Smooth muscle cell (in vitro differentiated cells): Measurements from ENCODE around the gene NELL1. TPM values are rescaled to one million over a fixed set of nuclear protein-coding genes. Genes with fewer than 3 reads are reported as not detected.

Experiments
- DNase-seq: peaks from one replicate; lab custom pipeline; 2025; ENCODE audit not compliant: unreplicated experiment; lab: John Stamatoyannopoulos, UW
- H2AFZ ChIP-seq: fragments of 200-600 bp; sonication (generic); 2 replicates; pipeline ENCODE4 v1.6.0; 2016; ENCODE audit warnings: antibody characterized with exemption, low read depth, mild to moderate bottlenecking
- H3F3A ChIP-seq: fragments of 200-600 bp; sonication (generic); 2 replicates; pipeline ENCODE4 v1.6.0; 2017; ENCODE audit warnings: antibody characterized with exemption, low read depth
- H3K27ac ChIP-seq: fragments of 200-600 bp; sonication (generic); 2 replicates; pipeline ENCODE4 v1.5.1; 2016; ENCODE audit warnings: low read depth, mild to moderate bottlenecking
- H3K27me3 ChIP-seq: fragments of 200-600 bp; sonication (generic); 2 replicates; pipeline ENCODE4 v1.6.1; 2016; ENCODE audit warnings: low read depth, mild to moderate bottlenecking
- H3K36me3 ChIP-seq: fragments of 200-600 bp; sonication (generic); 2 replicates; pipeline ENCODE4 v1.5.1; 2016; ENCODE audit warnings: low read depth
- H3K4me1 ChIP-seq: fragments of 200-600 bp; sonication (generic); 2 replicates; pipeline ENCODE4 v1.5.1; 2016; ENCODE audit warnings: low read depth
- H3K4me2 ChIP-seq: fragments of 200-600 bp; sonication (generic); 2 replicates; pipeline ENCODE4 v1.6.0; 2016; ENCODE audit warnings: mild to moderate bottlenecking
- H3K4me3 ChIP-seq: fragments of 200-600 bp; sonication (generic); 2 replicates; pipeline ENCODE4 v1.5.1; 2016; ENCODE audit warnings: mild to moderate bottlenecking
- H3K79me2 ChIP-seq: fragments of 200-600 bp; sonication (generic); 2 replicates; pipeline ENCODE4 v1.6.0; 2016; ENCODE audit warnings: low read depth, mild to moderate bottlenecking
- H3K9ac ChIP-seq: fragments of 200-600 bp; sonication (generic); 2 replicates; pipeline ENCODE4 v1.6.0; 2016; ENCODE audit warnings: low read depth
- H3K9me3 ChIP-seq: fragments of 200-600 bp; sonication (generic); replicated peaks from 2 replicates; pipeline ENCODE4 v1.5.1; 2016; ENCODE audit warnings: low read depth
- H4K20me1 ChIP-seq: fragments of 200-600 bp; sonication (generic); 2 replicates; pipeline ENCODE4 v1.6.0; 2016; ENCODE audit warnings: low read depth
- WGBS: methylation state at CpG from one replicate; pipeline ENCODE4 v1.1.7; 2016; ENCODE audit warnings: low lambda C conversion rate; 5-methylcytosine and 5-hydroxymethylcytosine counted together
- polyA plus RNA-seq: library from polyadenylated mRNA; unstranded; fragments of >200 nt; fragmentation: Nextera tagmentation; extraction: Ambion mirVana; gene quantifications from 2 replicates; pipeline ENCODE4 v1.2.1, GENCODE V29; 2016
- total RNA-seq: library from RNA; depleted of rRNA; stranded (reverse); fragments of >200 nt; gene quantifications from 2 replicates; pipeline ENCODE4 v1.2.3, GENCODE V29; 2014
- TF ChIP-seq, protein P1 (sequence below): fragments of 200-600 bp; sonication (generic); IDR thresholded peaks from 2 replicates; pipeline ENCODE4 v1.5.1; 2017; ENCODE audit warnings: borderline replicate concordance, mild to moderate bottlenecking, antibody characterized with exemption; ENCODE audit not compliant: insufficient read depth, poor library complexity, severe bottlenecking

The NELL1 gene
- total and polyA plus RNA-seq, 2 experiments from 2014 or later, result not detected

DNA sequence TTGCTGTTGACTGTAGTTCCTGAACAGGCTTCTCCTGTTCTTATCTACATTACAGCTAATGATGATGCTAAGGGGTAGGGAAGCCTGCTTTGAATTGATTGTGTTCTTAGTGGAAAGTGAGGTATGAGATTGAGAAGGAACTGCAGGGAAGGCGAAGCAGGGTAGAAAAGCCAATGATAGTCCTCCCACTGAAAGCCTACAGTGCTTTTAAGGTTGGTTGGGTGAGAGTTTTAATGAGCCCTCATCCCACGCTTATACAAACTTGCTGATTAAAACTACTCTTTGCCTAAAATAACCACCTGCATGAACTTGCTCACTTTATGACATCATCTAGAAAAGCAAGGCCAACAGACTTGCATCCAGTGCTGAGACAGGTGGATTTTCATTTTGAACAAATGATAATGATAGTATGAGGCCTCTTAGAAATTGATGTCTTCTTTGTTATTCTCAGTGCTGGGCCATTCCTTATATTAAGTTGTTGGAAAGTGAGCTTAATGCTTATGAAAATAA, 891.1 kb downstream of the NELL1 start:
- Histone ChIP-seq H3K27ac (peak overlapping the region; percentile 43), H2AFZ (no peak overlapping the region), H3K79me2 (no peaks in the 10 kb centered on the region), H3F3A (no peaks in the 10 kb centered on the region), H3K4me1 (no peaks in the 10 kb centered on the region), H3K4me3 (no peak overlapping the region), H3K27me3 (no peaks in the 10 kb centered on the region), H3K4me2 (no peak overlapping the region), H4K20me1 (no peaks in the 10 kb centered on the region), H3K36me3 (no peaks in the 10 kb centered on the region), H3K9ac (no peak overlapping the region), H3K9me3 (no peaks in the 10 kb centered on the region)
- WGBS, result 77% methylated on average over 2 of the region's 2 CpGs
- no peak for DNase-seq
- TF ChIP-seq, protein P1, sequence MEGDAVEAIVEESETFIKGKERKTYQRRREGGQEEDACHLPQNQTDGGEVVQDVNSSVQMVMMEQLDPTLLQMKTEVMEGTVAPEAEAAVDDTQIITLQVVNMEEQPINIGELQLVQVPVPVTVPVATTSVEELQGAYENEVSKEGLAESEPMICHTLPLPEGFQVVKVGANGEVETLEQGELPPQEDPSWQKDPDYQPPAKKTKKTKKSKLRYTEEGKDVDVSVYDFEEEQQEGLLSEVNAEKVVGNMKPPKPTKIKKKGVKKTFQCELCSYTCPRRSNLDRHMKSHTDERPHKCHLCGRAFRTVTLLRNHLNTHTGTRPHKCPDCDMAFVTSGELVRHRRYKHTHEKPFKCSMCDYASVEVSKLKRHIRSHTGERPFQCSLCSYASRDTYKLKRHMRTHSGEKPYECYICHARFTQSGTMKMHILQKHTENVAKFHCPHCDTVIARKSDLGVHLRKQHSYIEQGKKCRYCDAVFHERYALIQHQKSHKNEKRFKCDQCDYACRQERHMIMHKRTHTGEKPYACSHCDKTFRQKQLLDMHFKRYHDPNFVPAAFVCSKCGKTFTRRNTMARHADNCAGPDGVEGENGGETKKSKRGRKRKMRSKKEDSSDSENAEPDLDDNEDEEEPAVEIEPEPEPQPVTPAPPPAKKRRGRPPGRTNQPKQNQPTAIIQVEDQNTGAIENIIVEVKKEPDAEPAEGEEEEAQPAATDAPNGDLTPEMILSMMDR, result no peak

DNA sequence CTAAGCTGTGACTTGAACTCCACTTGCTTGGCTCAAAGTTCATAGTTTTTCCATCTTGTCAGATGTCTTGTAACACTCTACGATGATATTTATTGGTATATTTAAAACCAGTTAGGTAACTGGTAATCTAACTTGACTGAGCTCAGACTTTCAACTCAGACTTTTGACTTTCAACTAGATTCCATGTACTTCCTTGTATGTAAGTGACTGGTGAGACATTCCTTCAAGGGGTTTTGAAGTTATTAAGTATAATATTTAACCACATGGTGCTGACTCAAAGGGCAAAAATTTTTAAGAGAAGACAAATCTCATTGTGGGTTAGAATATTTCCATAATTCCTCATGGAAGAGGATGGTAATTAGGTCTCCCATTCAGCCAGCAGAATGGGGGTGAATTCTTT, 892.2 kb downstream of the NELL1 start:
- Histone ChIP-seq H3K79me2 (no peaks in the 10 kb centered on the region), H3K27ac (peak overlapping the region; percentile 43), H3K9ac (no peak overlapping the region), H3K4me1 (no peaks in the 10 kb centered on the region), H2AFZ (no peak overlapping the region), H3K4me2 (peak overlapping the region; percentile 37), H3K36me3 (no peaks in the 10 kb centered on the region), H4K20me1 (no peaks in the 10 kb centered on the region), H3F3A (no peaks in the 10 kb centered on the region), H3K27me3 (no peaks in the 10 kb centered on the region), H3K9me3 (no peaks in the 10 kb centered on the region), H3K4me3 (no peak overlapping the region)
- DNase-seq, result no peak
- TF ChIP-seq, protein P1, result no peak
- WGBS, result 50% methylated on average over 1 of the region's 1 CpG

DNA sequence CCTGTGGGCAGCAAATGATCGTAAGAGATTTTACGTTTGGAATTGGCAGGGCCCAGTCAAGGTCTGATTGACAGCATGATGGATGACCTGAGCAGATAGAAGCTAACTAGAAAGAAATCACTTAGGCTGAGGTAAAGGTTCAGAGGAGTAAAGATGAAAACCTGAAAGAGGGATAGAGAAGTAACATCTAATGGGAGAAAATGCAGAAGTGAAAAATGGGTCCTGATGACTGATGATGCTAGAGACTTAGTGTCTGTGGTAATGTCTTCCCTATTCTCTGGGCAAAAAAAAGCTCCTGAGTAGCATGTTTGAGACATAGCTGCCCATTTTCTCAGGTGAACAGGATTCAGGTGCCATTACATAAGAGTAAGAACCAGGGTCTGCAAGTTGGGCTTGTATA, 894.7 kb downstream of the NELL1 start:
- H3K79me2 ChIP-seq, result no peaks in the 10 kb centered on the region
- no peaks in the 10 kb centered on the region for H3F3A ChIP-seq
- H3K4me2 ChIP-seq, result no peak overlapping the region
- TF ChIP-seq, protein P1, result no peak
- H3K4me1 ChIP-seq, result no peaks in the 10 kb centered on the region
- H3K36me3 ChIP-seq, result no peaks in the 10 kb centered on the region
- H3K27ac ChIP-seq, result peak overlapping the region; percentile 6
- no peak for DNase-seq
- no peaks in the 10 kb centered on the region for H3K9me3 ChIP-seq
- H3K27me3 ChIP-seq, result no peaks in the 10 kb centered on the region
- WGBS, result 42% methylated on average over 2 of the region's 2 CpGs
- H4K20me1 ChIP-seq, result no peaks in the 10 kb centered on the region
- no peak overlapping the region for H3K4me3 ChIP-seq
- H3K9ac ChIP-seq, result no peak overlapping the region
- no peak overlapping the region for H2AFZ ChIP-seq
